Measurements from ENCODE around the gene SEC22B.
"Not testable (repeated sequence)": the region's sequence is repeated elsewhere in the genome, so short reads cannot be mapped to it uniquely, and the experiment has no call there.

DNA sequence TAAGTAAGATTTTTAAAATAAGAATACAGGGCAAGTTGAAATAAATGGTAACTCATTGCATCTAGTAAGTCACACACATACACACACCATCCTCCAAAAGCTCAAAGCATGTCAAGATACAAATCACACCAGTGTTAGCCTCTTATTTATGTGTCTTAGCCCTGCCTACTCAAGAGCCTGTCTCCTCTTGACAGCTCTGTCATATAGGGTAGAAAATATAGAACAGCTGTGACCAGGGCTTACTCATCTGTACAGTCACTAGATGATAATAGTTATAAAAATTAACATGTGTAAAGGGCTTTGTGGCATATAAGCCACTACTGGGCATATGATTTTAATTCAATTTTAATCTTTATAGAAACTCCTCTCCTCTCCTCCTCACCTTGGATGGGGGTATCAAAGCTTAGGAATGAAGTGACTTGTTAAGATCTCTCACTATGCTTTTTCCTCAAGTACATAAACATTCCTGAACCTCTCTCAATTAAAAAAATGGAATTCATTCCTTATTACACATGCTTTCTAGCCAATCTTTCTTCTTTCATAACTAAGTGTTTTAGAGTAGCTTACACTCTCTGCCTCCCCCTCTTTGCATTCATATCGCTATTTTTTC, 35.6 kb downstream of the SEC22B start:
- TF ChIP-seq, protein P1, sequence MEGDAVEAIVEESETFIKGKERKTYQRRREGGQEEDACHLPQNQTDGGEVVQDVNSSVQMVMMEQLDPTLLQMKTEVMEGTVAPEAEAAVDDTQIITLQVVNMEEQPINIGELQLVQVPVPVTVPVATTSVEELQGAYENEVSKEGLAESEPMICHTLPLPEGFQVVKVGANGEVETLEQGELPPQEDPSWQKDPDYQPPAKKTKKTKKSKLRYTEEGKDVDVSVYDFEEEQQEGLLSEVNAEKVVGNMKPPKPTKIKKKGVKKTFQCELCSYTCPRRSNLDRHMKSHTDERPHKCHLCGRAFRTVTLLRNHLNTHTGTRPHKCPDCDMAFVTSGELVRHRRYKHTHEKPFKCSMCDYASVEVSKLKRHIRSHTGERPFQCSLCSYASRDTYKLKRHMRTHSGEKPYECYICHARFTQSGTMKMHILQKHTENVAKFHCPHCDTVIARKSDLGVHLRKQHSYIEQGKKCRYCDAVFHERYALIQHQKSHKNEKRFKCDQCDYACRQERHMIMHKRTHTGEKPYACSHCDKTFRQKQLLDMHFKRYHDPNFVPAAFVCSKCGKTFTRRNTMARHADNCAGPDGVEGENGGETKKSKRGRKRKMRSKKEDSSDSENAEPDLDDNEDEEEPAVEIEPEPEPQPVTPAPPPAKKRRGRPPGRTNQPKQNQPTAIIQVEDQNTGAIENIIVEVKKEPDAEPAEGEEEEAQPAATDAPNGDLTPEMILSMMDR (IDR thresholded peaks at IDR 0.05) = not testable (repeated sequence)
- TF ChIP-seq NR1H2 (CRISPR knock-in tag; IDR thresholded peaks at IDR 0.05); TCF7 (CRISPR knock-in tag; IDR thresholded peaks at IDR 0.05; ENCODE audit: low read depth); JUN (CRISPR knock-in tag; IDR thresholded peaks at IDR 0.05); FOXP4 (CRISPR knock-in tag; IDR thresholded peaks at IDR 0.05): not testable (repeated sequence)
